Endodermal cell (in vitro differentiated cells): ENCODE measurements around the gene ARFRP1. TPM values are rescaled to one million over a fixed set of nuclear protein-coding genes. Genes with fewer than 3 reads are reported as not detected.

ENCODE experiments used
- DNase-seq: peaks from one replicate; pipeline ENCODE4 v3.0.0-alpha.2; 2017
- H3K27ac ChIP-seq: 2 replicates; pipeline ENCODE4 v1.5.1; 2013; ENCODE audit warnings: mild to moderate bottlenecking, low read depth, low read length, moderate library complexity
- H3K27me3 ChIP-seq: 2 replicates; pipeline ENCODE4 v1.6.1; 2013; ENCODE audit warnings: mild to moderate bottlenecking, low read length, moderate library complexity; ENCODE audit not compliant: insufficient read depth, control insufficient read depth, poor library complexity, severe bottlenecking
- H3K36me3 ChIP-seq: 2 replicates; pipeline ENCODE4 v1.7.0; 2013; ENCODE audit warnings: mild to moderate bottlenecking, low read length, moderate library complexity; ENCODE audit not compliant: control insufficient read depth, insufficient read depth
- H3K4me1 ChIP-seq: one replicate; pipeline ENCODE4 v1.7.0; 2013; ENCODE audit warnings: low read length; ENCODE audit not compliant: control insufficient read depth, insufficient read depth
- H3K4me3 ChIP-seq: 2 replicates; pipeline ENCODE4 v1.5.1; 2013; ENCODE audit warnings: mild to moderate bottlenecking, low read length, moderate library complexity
- H3K9ac ChIP-seq: 2 replicates; pipeline ENCODE4 v1.6.1; 2013; ENCODE audit warnings: mild to moderate bottlenecking, low read length, moderate library complexity; ENCODE audit not compliant: poor library complexity, severe bottlenecking; ENCODE audit errors: extremely low read depth
- H3K9me3 ChIP-seq: 2 replicates; pipeline ENCODE4 v1.6.1; 2013; ENCODE audit warnings: mild to moderate bottlenecking, low read length, moderate library complexity; ENCODE audit not compliant: control insufficient read depth
- H3K27ac Mint-ChIP-seq: 2 replicates; pipeline ENCODE4 v1.8.0; 2020; ENCODE audit warnings: mixed read lengths
- H3K27me3 Mint-ChIP-seq: 2 replicates; pipeline ENCODE4 v1.8.0; 2021; ENCODE audit warnings: mild to moderate bottlenecking, mixed read lengths; ENCODE audit not compliant: insufficient read depth
- H3K36me3 Mint-ChIP-seq: 2 replicates; pipeline ENCODE4 v1.8.0; 2020; ENCODE audit warnings: low read depth, mixed read lengths
- H3K4me1 Mint-ChIP-seq: 2 replicates; pipeline ENCODE4 v1.8.0; 2020; ENCODE audit warnings: mixed read lengths
- H3K4me3 Mint-ChIP-seq: 2 replicates; pipeline ENCODE4 v1.8.0; 2020; ENCODE audit warnings: mild to moderate bottlenecking, moderate library complexity, mixed read lengths
- H3K9me3 Mint-ChIP-seq: 2 replicates; pipeline ENCODE4 v1.8.0; 2020; ENCODE audit warnings: mild to moderate bottlenecking, mixed read lengths
- CTCF ChIP-seq: fragments of 200-600 bp; sonication (generic); conservative IDR thresholded peaks from 2 replicates; pipeline ENCODE4 v1.5.0; 2021; ENCODE audit warnings: antibody characterized with exemption, mild to moderate bottlenecking
- WGBS, 2 experiments: methylation state at CpG; one replicate each; pipeline versions ENCODE4 v1.1.5 to v1.1.7; 2013; ENCODE audit warnings: missing lambda C conversion rate in 2 of 2, mixed read lengths in 1 of 2; ENCODE audit not compliant: insufficient coverage in 1 of 2, insufficient read length in 1 of 2; 5-methylcytosine and 5-hydroxymethylcytosine counted together
- total RNA-seq, 2 donors: library from RNA; stranded (reverse); fragmentation: NEBNext Ultra II Directional in 1 of 2; extraction: Animal tissue kit (Norgen Biotek cat#: 25700) in 1 of 2; gene quantifications; 2 replicates in 1 of 2; 3 replicates in 1 of 2; pipeline ENCODE4 v1.2.1, GENCODE V29; 2021

The ARFRP1 gene
- total RNA-seq, 2 donors from 2014 or later: 41.6 to 46.2 TPM

- H3K27me3 Mint-ChIP-seq: peaks cover 1% of the 10 kb centered on the region
- peak overlapping the region; percentile 95 for H3K27ac Mint-ChIP-seq
- H3K36me3 ChIP-seq: peaks cover 19% of the 10 kb centered on the region
- 85 to 93% methylated on average over 27 to 31 of the region's 31 CpGs for WGBS, 2 experiments
- peak overlapping the region; percentile 90 for H3K4me3 Mint-ChIP-seq
- H3K27me3 ChIP-seq: peaks cover 4% of the 10 kb centered on the region
- peaks cover 9% of the 10 kb centered on the region for H3K4me1 Mint-ChIP-seq
- peaks cover 4% of the 10 kb centered on the region for H3K4me1 ChIP-seq
- no peak for DNase-seq
- TF ChIP-seq CTCF: no peak
- H3K9me3 ChIP-seq: no peaks in the 10 kb centered on the region
- peaks cover 8% of the 10 kb centered on the region for H3K36me3 Mint-ChIP-seq
- no peaks in the 10 kb centered on the region for H3K9me3 Mint-ChIP-seq
- H3K27ac ChIP-seq: peak overlapping the region; percentile 38
- H3K9ac ChIP-seq: peak overlapping the region; percentile 52
- H3K4me3 ChIP-seq: peak overlapping the region; percentile 91
Measured at GRCh38 chr20:63657260-63657936, 50.4 kb downstream of the ARFRP1 start.

- WGBS, 2 experiments: 85 to 100% methylated on average over 2 to 3 of the region's 3 CpGs
- Histone ChIP-seq H3K36me3 (peaks cover 10% of the 10 kb centered on the region), H3K4me3 (no peak overlapping the region), H3K4me1 (peaks cover 4% of the 10 kb centered on the region), H3K27me3 (peaks cover 13% of the 10 kb centered on the region), H3K9me3 (no peaks in the 10 kb centered on the region), H3K9ac (no peak overlapping the region), H3K27ac (no peak overlapping the region)
- no peak for TF ChIP-seq CTCF
- Mint-ChIP-seq H3K27ac (no peak overlapping the region), H3K9me3 (no peaks in the 10 kb centered on the region), H3K36me3 (peaks cover 1% of the 10 kb centered on the region), H3K27me3 (peaks cover 9% of the 10 kb centered on the region), H3K4me3 (no peak overlapping the region), H3K4me1 (peaks cover 9% of the 10 kb centered on the region)
- DNase-seq: no peak
Measured at GRCh38 chr20:63656451-63656850, 51.3 kb downstream of the ARFRP1 start.

GRCh38 chr20:63655249-63655648, 52.5 kb downstream of the ARFRP1 start:
- Mint-ChIP-seq H3K9me3 (no peaks in the 10 kb centered on the region), H3K36me3 (no peaks in the 10 kb centered on the region), H3K27me3 (peaks cover 16% of the 10 kb centered on the region), H3K4me3 (no peak overlapping the region), H3K4me1 (peaks cover 9% of the 10 kb centered on the region), H3K27ac (no peak overlapping the region)
- 81 to 87% methylated on average over 4 of the region's 4 CpGs for WGBS, 2 experiments
- no peak overlapping the region for H3K4me3 ChIP-seq
- no peak for DNase-seq
- H3K27ac ChIP-seq: no peak overlapping the region
- H3K4me1 ChIP-seq: peaks cover 4% of the 10 kb centered on the region
- no peaks in the 10 kb centered on the region for H3K9me3 ChIP-seq
- H3K36me3 ChIP-seq: no peaks in the 10 kb centered on the region
- H3K9ac ChIP-seq: no peak overlapping the region
- TF ChIP-seq CTCF: no peak
- H3K27me3 ChIP-seq: peaks cover 19% of the 10 kb centered on the region
